ENCODE measurements around the gene NFIC. TPM values are rescaled to one million over a fixed set of nuclear protein-coding genes. Genes with fewer than 3 reads are reported as not detected.

The NFIC gene
- total and polyA plus RNA-seq, 10 of the 15 experiments (the other 5 are each of a cell fraction or from before 2014, with no cell fraction given), result 0.71 to 53.5 (median 10.2) TPM

DNA sequence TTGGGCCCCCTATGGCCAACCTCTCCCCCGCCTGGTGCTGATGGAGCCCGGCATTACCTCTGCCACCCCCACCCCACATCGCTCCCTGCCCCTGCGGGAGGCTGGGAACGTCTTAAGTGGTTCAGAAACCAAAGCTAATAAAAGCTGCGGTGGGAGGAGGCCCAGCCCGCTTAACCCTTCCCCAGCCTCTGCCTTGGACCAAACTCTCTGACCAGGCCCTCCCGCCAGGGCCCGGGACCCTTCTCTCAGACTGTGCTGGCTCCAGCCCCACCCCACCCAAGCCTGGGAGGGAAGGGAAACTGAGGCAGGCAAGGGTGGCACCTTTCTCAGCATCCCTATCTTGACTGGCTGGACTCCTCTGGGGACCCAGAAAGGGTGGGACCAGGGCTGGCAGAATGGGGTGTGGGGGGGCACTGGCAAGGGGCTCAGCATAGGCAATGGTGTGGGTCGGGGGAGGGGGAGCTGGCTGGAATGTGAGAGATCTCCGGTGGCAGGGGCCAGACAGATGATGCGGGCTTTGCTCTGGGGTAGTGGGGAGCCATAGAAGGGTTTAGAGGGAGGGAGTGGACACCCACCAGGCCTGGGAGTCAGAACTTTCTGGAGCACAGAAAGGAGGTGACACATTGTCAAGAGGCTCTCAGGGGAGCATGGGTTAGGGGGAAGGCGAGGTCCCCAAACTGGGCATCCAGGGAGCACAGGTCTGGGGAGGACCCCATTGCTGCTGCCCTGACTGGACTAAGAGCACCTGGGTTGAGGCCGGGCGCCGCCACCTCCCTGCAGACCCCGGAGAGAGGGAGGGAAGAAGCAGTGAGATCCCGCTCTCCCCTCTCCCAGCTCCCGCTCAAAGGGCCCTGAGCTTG is 92.1 kb downstream of the NFIC start:
- FAIRE-seq, result no peak
- no peaks in the 10 kb centered on the region for H3K79me2 ChIP-seq (ENCODE audit: control insufficient read depth, insufficient read depth, low read length)
- no peak overlapping the region for H3K9ac ChIP-seq (ENCODE audit: control insufficient read depth, insufficient read depth, low read length)
- no peak overlapping the region for H3K4me2 ChIP-seq (ENCODE audit: control insufficient read depth, insufficient read depth)
- ChIA-PET RAD21 (ENCODE audit: unreplicated experiment) (no interaction called here), CTCF (no interaction called here), SMC1A (ENCODE audit: uncharacterized antibody, unreplicated experiment) (no interaction called here), POLR2A (no interaction called here)
- in situ Hi-C loops (cut with MboI) (no loop called here), intact Hi-C loops (cut with micrococcal nuclease; ENCODE audit: unreplicated experiment) (no loop called here)
- H3K9me3 ChIP-seq (replicated peaks; ENCODE audit: control insufficient read depth, insufficient read depth, low read length), result no peaks in the 10 kb centered on the region
- ATAC-seq, result no peak
- DNase-seq (ENCODE audit: low read depth, low spot score), result no peak
- no peaks in the 10 kb centered on the region for H4K20me1 ChIP-seq (ENCODE audit: control insufficient read depth, insufficient read depth)
- no TSS peak for BruUV-seq (replicated peaks)
- H3K4me1 ChIP-seq (ENCODE audit: control insufficient read depth, insufficient read depth, low read length), result no peaks in the 10 kb centered on the region
- no peak overlapping the region for H2AFZ ChIP-seq (ENCODE audit: control insufficient read depth, low read depth, low read length)
- no peak overlapping the region for H3K27ac ChIP-seq (ENCODE audit: control insufficient read depth, insufficient read depth)
- H3K36me3 ChIP-seq (ENCODE audit: control insufficient read depth in 2 of 2, insufficient read depth in 2 of 2, low read length in 1 of 2), result peaks cover 8 to 24% of the 10 kb centered on the region in 2 experiments; a peak in 3 of 4 replicates
- no peaks in the 10 kb centered on the region for H3K27me3 ChIP-seq (replicated peaks in 1 of 2; ENCODE audit: control insufficient read depth in 2 of 2, insufficient read depth in 2 of 2, low read length in 1 of 2)
- 59% methylated on average over 18 of the region's 19 CpGs for WGBS (ENCODE audit: insufficient coverage, insufficient replicate concordance, low lambda C conversion rate, missing lambda C conversion rate)
- TF ChIP-seq, protein P1, sequence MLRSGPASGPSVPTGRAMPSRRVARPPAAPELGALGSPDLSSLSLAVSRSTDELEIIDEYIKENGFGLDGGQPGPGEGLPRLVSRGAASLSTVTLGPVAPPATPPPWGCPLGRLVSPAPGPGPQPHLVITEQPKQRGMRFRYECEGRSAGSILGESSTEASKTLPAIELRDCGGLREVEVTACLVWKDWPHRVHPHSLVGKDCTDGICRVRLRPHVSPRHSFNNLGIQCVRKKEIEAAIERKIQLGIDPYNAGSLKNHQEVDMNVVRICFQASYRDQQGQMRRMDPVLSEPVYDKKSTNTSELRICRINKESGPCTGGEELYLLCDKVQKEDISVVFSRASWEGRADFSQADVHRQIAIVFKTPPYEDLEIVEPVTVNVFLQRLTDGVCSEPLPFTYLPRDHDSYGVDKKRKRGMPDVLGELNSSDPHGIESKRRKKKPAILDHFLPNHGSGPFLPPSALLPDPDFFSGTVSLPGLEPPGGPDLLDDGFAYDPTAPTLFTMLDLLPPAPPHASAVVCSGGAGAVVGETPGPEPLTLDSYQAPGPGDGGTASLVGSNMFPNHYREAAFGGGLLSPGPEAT (IDR thresholded peaks at IDR 0.05; ENCODE audit: low read depth), result no peak
- TF ChIP-seq STAT1 (conservative IDR thresholded peaks at IDR 0.05) (no peak), NFYA (IDR thresholded peaks at IDR 0.05; ENCODE audit: borderline replicate concordance, low read depth, low read length) (no peak), PML (IDR thresholded peaks at IDR 0.05; ENCODE audit: low read length) (no peak), ATF7 (IDR thresholded peaks at IDR 0.05; ENCODE audit: low read depth) (no peak)
- TF ChIP-seq, protein P2, sequence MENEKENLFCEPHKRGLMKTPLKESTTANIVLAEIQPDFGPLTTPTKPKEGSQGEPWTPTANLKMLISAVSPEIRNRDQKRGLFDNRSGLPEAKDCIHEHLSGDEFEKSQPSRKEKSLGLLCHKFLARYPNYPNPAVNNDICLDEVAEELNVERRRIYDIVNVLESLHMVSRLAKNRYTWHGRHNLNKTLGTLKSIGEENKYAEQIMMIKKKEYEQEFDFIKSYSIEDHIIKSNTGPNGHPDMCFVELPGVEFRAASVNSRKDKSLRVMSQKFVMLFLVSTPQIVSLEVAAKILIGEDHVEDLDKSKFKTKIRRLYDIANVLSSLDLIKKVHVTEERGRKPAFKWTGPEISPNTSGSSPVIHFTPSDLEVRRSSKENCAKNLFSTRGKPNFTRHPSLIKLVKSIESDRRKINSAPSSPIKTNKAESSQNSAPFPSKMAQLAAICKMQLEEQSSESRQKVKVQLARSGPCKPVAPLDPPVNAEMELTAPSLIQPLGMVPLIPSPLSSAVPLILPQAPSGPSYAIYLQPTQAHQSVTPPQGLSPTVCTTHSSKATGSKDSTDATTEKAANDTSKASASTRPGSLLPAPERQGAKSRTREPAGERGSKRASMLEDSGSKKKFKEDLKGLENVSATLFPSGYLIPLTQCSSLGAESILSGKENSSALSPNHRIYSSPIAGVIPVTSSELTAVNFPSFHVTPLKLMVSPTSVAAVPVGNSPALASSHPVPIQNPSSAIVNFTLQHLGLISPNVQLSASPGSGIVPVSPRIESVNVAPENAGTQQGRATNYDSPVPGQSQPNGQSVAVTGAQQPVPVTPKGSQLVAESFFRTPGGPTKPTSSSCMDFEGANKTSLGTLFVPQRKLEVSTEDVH (IDR thresholded peaks at IDR 0.05; ENCODE audit: low read depth, partially characterized antibody), result no peak
- H3K4me3 ChIP-seq, result no peak overlapping the region
